Activated B cell treated with CpG ODN at 0.5 μM for 24 hours (primary cell): ENCODE measurements around the gene OGDH. TPM values are rescaled to one million over a fixed set of nuclear protein-coding genes. Genes with fewer than 3 reads are reported as not detected.

Experiments
- ATAC-seq: fragments of 200-7000 bp; cut with Tn5 transposase; one replicate; pipeline ENCODE4 v1.10.0; 2021; ENCODE audit warnings: low read depth, mild to moderate bottlenecking, moderate library complexity
- CTCF ChIA-PET: fragments of 350-600 bp; sonication (Branson Sonifier 250); formaldehyde crosslinking; loops from one replicate; lab custom pipeline; 2021; ENCODE audit warnings: antibody characterized with exemption; lab: Charles Lee
- POLR2A ChIA-PET: fragments of 350-600 bp; sonication (Branson Sonifier 250); formaldehyde crosslinking; loops from one replicate; lab custom pipeline; 2021; ENCODE audit warnings: antibody characterized with exemption; lab: Charles Lee
- DNase-seq: peaks from one replicate; pipeline ENCODE4 v3.0.0; 2022
- H3K27ac Mint-ChIP-seq: one replicate; pipeline ENCODE4 v1.8.0; 2020; ENCODE audit warnings: mixed read lengths
- H3K27me3 Mint-ChIP-seq: one replicate; pipeline ENCODE4 v1.8.0; 2021; ENCODE audit warnings: mixed read lengths
- H3K36me3 Mint-ChIP-seq: one replicate; pipeline ENCODE4 v1.8.0; 2021; ENCODE audit warnings: low read depth, mixed read lengths
- H3K4me1 Mint-ChIP-seq: one replicate; pipeline ENCODE4 v1.8.0; 2021; ENCODE audit warnings: mixed read lengths
- H3K4me3 Mint-ChIP-seq: one replicate; pipeline ENCODE4 v1.8.0; 2020; ENCODE audit warnings: mild to moderate bottlenecking, mixed read lengths
- H3K9me3 Mint-ChIP-seq: one replicate; pipeline ENCODE4 v1.8.0; 2020; ENCODE audit warnings: mixed read lengths
- intact Hi-C: fragments of 100-400 bp; cut with micrococcal nuclease; formaldehyde crosslinking; loops from one replicate; pipeline ENCODE4 v1.15.1; 2024
- total RNA-seq: library from RNA; stranded (reverse); gene quantifications from 2 replicates; pipeline ENCODE4 v1.2.3, GENCODE V29; 2022
- TF ChIP-seq, protein P1 (sequence below): fragments of 200-600 bp; IDR thresholded peaks from one replicate; pipeline ENCODE4 v1.8.0; 2022; ENCODE audit warnings: antibody characterized with exemption, mild to moderate bottlenecking

OGDH gene
- total RNA-seq, 1 donor from 2014 or later, result 81.7 TPM

DNA sequence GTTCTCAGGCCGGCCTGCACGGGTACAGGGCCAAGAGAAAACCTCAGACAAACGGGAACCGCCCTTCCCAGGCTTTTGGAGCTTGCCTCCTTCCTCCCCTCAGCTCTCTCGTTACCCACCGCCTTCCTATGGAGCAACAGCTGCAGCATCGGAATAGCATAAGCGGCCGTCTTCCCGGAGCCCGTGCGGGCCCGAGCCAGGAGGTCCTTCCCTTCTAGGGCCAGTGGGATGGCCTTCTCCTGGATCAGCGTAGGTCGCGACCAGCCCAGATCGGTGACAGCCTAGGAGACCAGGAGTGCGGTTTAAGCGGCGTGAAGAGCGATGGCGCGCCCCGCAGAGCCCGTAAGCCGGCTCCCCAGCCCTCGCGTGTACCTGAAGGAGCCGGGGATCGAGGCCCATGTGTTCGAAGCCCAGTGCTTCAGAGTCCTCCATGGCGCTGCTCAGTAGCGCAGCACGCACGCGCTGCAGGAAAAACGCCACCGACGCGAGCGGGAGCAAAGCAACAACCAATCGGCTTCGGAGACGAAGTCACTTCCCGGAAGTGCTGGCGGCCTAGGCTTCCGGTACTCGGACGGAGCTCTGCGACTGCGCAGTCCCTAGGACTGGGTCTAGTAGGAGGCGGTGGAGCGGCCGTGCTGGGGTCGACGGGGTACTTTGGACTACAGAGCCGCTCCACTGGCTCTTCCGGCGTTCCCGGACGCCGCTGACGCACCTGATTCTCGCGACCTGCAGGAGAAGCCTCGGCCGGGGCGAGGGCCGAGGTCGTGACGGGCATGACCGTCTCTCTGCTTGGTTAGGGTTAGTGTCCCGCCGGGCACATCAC is 32.8 kb upstream of the OGDH start, which contains the start of gene DDX56:
DDX56 (minus strand) TSS at position 445 of the 823 bp plus-strand sequence; CDS start at position 432, 13 bp downstream.
- TF ChIP-seq, protein P1, sequence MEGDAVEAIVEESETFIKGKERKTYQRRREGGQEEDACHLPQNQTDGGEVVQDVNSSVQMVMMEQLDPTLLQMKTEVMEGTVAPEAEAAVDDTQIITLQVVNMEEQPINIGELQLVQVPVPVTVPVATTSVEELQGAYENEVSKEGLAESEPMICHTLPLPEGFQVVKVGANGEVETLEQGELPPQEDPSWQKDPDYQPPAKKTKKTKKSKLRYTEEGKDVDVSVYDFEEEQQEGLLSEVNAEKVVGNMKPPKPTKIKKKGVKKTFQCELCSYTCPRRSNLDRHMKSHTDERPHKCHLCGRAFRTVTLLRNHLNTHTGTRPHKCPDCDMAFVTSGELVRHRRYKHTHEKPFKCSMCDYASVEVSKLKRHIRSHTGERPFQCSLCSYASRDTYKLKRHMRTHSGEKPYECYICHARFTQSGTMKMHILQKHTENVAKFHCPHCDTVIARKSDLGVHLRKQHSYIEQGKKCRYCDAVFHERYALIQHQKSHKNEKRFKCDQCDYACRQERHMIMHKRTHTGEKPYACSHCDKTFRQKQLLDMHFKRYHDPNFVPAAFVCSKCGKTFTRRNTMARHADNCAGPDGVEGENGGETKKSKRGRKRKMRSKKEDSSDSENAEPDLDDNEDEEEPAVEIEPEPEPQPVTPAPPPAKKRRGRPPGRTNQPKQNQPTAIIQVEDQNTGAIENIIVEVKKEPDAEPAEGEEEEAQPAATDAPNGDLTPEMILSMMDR, result no peak
- ATAC-seq, result peak; percentile 97
- H3K4me1 Mint-ChIP-seq, result peaks cover 35% of the 10 kb centered on the region
- peaks cover 79% of the 10 kb centered on the region for H3K36me3 Mint-ChIP-seq
- H3K27ac Mint-ChIP-seq, result peak within 1 kb of the TSS; percentile 94
- no peaks in the 10 kb centered on the region for H3K9me3 Mint-ChIP-seq
- peak; percentile 82 for DNase-seq
- CTCF ChIA-PET, result interaction anchor here (0.9 to 3.2 kb wide), 2 partner anchors 9 to 26 kb away, joined by 3 to 20 read pairs; no protein-coding TSS in a partner anchor
- intact Hi-C loops, result loop anchor here (1.0 to 10.0 kb wide), 4 partner anchors 9 to 529 kb away; partner anchors contain the start of genes DBNL, NUDCD3, OGDH and TMED4
- no peaks in the 10 kb centered on the region for H3K27me3 Mint-ChIP-seq
- POLR2A ChIA-PET, result interaction anchor here (0.5 to 3.3 kb wide), 42 partner anchors 8 to 647 kb away, joined by 3 to 45 read pairs (median 4); partner anchors contain the start of genes CCM2, H2AZ2, NUDCD3 and OGDH
- peak within 1 kb of the TSS; percentile 94 for H3K4me3 Mint-ChIP-seq

DNA sequence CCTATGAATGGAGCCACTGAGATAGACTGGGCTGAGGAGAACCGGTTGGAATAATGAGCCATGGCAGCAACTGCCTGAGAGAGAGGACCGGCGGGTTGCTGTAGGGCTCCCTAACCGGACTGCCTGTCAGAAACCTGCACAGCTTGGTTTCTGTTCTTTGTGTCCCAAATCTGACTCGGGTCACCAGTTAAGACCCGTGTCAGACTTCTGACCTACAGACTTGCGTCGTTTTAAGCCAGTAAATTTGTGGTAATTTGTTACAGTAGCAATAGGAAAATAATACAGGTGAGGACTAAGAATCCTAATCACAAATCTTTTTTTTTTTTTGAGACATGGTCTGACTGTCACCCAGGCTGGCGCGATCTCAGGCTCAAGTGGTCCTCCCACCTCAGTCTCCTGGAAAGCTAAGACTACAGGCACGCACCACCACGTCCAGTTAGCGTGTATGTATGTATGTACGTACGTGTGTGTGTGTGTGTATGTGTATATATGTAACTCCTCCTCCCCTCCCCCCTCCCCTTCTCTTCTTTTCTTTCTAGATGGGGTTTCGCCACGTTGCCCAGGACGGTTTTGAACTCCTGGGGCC is 32.0 kb upstream of the OGDH start:
- DNase-seq (no peak), ATAC-seq (no peak)
- intact Hi-C loops, result loop anchor here (1.0 to 10.0 kb wide), 4 partner anchors 8 to 530 kb away; partner anchors contain the start of genes DBNL, NUDCD3, OGDH and TMED4
- Mint-ChIP-seq H3K27me3 (no peaks in the 10 kb centered on the region), H3K4me1 (peaks cover 37% of the 10 kb centered on the region), H3K27ac (peak overlapping the region; percentile 94), H3K36me3 (peaks cover 77% of the 10 kb centered on the region), H3K4me3 (peak overlapping the region; percentile 94), H3K9me3 (no peaks in the 10 kb centered on the region)
- ChIA-PET CTCF (interaction anchor here (0.9 to 3.2 kb wide), 2 partner anchors 9 to 27 kb away, joined by 3 to 20 read pairs; no protein-coding TSS in a partner anchor), POLR2A (interaction anchor here (0.7 to 3.3 kb wide), 36 partner anchors 8 to 648 kb away, joined by 3 to 45 read pairs (median 5); partner anchors contain the start of genes CCM2, H2AZ2, NUDCD3 and OGDH)
- TF ChIP-seq, protein P1, result no peak

DNA sequence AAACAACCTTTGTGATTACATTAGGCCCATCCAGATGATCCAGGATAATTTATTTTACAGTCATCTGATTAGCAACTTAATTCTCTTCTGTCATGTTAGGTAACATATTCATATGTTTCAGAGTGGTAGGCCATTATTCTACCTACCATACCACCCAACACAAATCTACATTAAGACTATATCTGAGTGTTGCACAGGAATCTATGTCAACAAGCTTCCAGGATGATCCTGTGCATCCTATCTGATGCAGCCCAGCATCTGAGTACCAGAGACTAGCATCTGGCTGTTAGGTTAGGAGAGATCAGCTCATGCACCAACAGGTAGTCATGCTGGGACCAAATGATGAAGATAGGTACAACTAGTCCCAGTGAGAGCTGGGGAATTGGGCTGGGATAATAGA is 31.4 kb upstream of the OGDH start:
- peaks cover 77% of the 10 kb centered on the region for H3K36me3 Mint-ChIP-seq
- H3K9me3 Mint-ChIP-seq, result no peaks in the 10 kb centered on the region
- H3K4me3 Mint-ChIP-seq, result peak overlapping the region; percentile 94
- H3K27me3 Mint-ChIP-seq, result no peaks in the 10 kb centered on the region
- ATAC-seq (no peak), DNase-seq (no peak)
- ChIA-PET CTCF (interaction anchor here (1.1 to 3.2 kb wide), 2 partner anchors 10 to 272 kb away, joined by 3 to 20 read pairs; no protein-coding TSS in a partner anchor), POLR2A (interaction anchor here (0.7 to 3.2 kb wide), 4 partner anchors 58 to 273 kb away, joined by 3 to 21 read pairs (median 8); partner anchors contain the start of genes H2AZ2, NUDCD3 and PPIA)
- peak overlapping the region; percentile 59 for H3K27ac Mint-ChIP-seq
- peaks cover 42% of the 10 kb centered on the region for H3K4me1 Mint-ChIP-seq
- intact Hi-C loops, result loop anchor here (2.0 to 10.0 kb wide), 2 partner anchors 84 to 530 kb away; partner anchors contain the start of genes DBNL and NUDCD3
- TF ChIP-seq, protein P1, result no peak

DNA sequence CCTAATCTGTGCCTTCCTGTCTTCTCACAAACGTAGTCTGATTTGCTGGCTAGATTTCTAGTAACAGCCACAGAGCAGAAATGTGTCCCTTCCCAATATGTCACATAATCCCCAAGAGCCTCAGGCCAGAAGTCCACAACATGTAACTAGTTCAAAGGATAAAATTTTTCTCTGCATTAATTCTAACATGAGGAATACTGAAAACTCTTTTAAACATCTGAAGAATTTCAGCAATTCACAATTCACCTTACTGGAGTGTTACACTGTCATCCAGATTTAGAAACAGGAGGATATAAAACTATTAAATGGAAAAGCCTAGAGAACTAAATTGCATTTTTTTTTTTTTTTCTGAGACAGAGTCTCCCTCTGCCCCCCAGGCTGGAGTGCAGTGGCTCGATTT is 30.2 kb upstream of the OGDH start:
- CTCF ChIA-PET, result interaction anchor here (1.4 to 2.0 kb wide), 2 partner anchors 11 to 560 kb away, joined by 3 to 5 read pairs; no protein-coding TSS in a partner anchor
- ATAC-seq (no peak), DNase-seq (no peak)
- Mint-ChIP-seq H3K27ac (peak overlapping the region; percentile 7), H3K36me3 (peaks cover 77% of the 10 kb centered on the region), H3K9me3 (no peaks in the 10 kb centered on the region), H3K4me3 (no peak overlapping the region), H3K27me3 (no peaks in the 10 kb centered on the region), H3K4me1 (peaks cover 51% of the 10 kb centered on the region)
- intact Hi-C loops, result loop anchor here (10.0 kb wide), 1 partner anchor 531 kb away; the partner anchor contains the start of gene DBNL
- POLR2A ChIA-PET, result interaction anchor here (0.6 to 0.7 kb wide), 2 partner anchors 11 to 177 kb away, joined by 3 to 4 read pairs; no protein-coding TSS in a partner anchor
- TF ChIP-seq, protein P1, result no peak
